Measurements from ENCODE around the gene KCNMB4.

GRCh38 chr12:70386771-70387170 is 20.7 kb downstream of the KCNMB4 start:
- TF ChIP-seq, protein P1, sequence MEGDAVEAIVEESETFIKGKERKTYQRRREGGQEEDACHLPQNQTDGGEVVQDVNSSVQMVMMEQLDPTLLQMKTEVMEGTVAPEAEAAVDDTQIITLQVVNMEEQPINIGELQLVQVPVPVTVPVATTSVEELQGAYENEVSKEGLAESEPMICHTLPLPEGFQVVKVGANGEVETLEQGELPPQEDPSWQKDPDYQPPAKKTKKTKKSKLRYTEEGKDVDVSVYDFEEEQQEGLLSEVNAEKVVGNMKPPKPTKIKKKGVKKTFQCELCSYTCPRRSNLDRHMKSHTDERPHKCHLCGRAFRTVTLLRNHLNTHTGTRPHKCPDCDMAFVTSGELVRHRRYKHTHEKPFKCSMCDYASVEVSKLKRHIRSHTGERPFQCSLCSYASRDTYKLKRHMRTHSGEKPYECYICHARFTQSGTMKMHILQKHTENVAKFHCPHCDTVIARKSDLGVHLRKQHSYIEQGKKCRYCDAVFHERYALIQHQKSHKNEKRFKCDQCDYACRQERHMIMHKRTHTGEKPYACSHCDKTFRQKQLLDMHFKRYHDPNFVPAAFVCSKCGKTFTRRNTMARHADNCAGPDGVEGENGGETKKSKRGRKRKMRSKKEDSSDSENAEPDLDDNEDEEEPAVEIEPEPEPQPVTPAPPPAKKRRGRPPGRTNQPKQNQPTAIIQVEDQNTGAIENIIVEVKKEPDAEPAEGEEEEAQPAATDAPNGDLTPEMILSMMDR (conservative IDR thresholded peaks at IDR 0.05; ENCODE audit: low read depth, low read length), result no peak
- no peak for TF ChIP-seq EZH2 (IDR thresholded peaks at IDR 0.05; ENCODE audit: low read length, unreplicated experiment)

All from PC-3 (cell line).